Liver (tissue), 9 donors: ENCODE measurements around the gene HMGN5. TPM values are rescaled to one million over a fixed set of nuclear protein-coding genes. Genes with fewer than 3 reads are reported as not detected.

ENCODE experiments used
- DNase-seq: peaks from one replicate; pipeline ENCODE4 v3.0.0-alpha.2; 2017; ENCODE audit warnings: low spot score
- H3K27ac ChIP-seq, 2 donors: one replicate each; pipeline ENCODE4 v1.7.0; 2013; ENCODE audit warnings: inconsistent platforms in 2 of 2, low read length in 2 of 2, control low read depth in 1 of 2, low read depth in 1 of 2, mild to moderate bottlenecking in 1 of 2
- H3K27me3 ChIP-seq, 4 donors: one replicate each; pipeline versions ENCODE4 v1.6.1 to v1.7.0; 2013; ENCODE audit warnings: low read length in 3 of 4, inconsistent platforms in 1 of 4, mild to moderate bottlenecking in 1 of 4, moderate library complexity in 1 of 4; ENCODE audit not compliant: control insufficient read depth in 4 of 4, insufficient read depth in 4 of 4
- H3K36me3 ChIP-seq, 4 donors: one replicate each; pipeline versions ENCODE4 v1.6.1 to v1.7.0; 2013; ENCODE audit warnings: low read length in 3 of 4, mild to moderate bottlenecking in 3 of 4, low read depth in 1 of 4, moderate library complexity in 1 of 4; ENCODE audit not compliant: control insufficient read depth in 4 of 4, insufficient read depth in 3 of 4
- H3K4me1 ChIP-seq, 4 donors: one replicate each; pipeline versions ENCODE4 v1.6.1 to v1.7.0; 2013; ENCODE audit warnings: low read length in 3 of 4, mild to moderate bottlenecking in 3 of 4, moderate library complexity in 1 of 4; ENCODE audit not compliant: control insufficient read depth in 4 of 4, insufficient read depth in 4 of 4
- H3K4me3 ChIP-seq, 3 donors: one replicate each; pipeline versions ENCODE4 v1.6.1 to v1.7.0; 2013; ENCODE audit warnings: low read length in 3 of 3, control low read depth in 1 of 3, low read depth in 1 of 3, mild to moderate bottlenecking in 1 of 3
- H3K9ac ChIP-seq, 2 donors: one replicate each; pipeline ENCODE4 v1.7.0; 2013; ENCODE audit warnings: low read length in 2 of 2, mild to moderate bottlenecking in 2 of 2, moderate library complexity in 2 of 2, control low read depth in 1 of 2, low read depth in 1 of 2
- H3K9me3 ChIP-seq, 4 donors: one replicate each; pipeline versions ENCODE4 v1.6.1 to v1.7.0; 2013; ENCODE audit warnings: low read length in 3 of 4; ENCODE audit not compliant: control insufficient read depth in 4 of 4
- EGR1 ChIP-seq, 2 donors: IDR thresholded peaks; 2 replicates each; pipeline ENCODE4 v1.6.1; 2016 to 2018; ENCODE audit warnings: antibody characterized with exemption in 2 of 2, low read depth in 2 of 2
- FOXA1 ChIP-seq: IDR thresholded peaks from 2 replicates; pipeline ENCODE4 v1.6.1; 2016; ENCODE audit warnings: antibody characterized with exemption
- FOXA2 ChIP-seq: IDR thresholded peaks from 2 replicates; pipeline ENCODE4 v1.6.1; 2016; ENCODE audit warnings: antibody characterized with exemption
- GABPA ChIP-seq, 2 donors: IDR thresholded peaks in 1 of 2; conservative IDR thresholded peaks in 1 of 2; 2 replicates each; pipeline ENCODE4 v1.6.1; 2016; ENCODE audit warnings: antibody characterized with exemption in 2 of 2, mild to moderate bottlenecking in 1 of 2, moderate library complexity in 1 of 2
- HNF4A ChIP-seq, 2 donors: conservative IDR thresholded peaks; 2 replicates each; pipeline ENCODE4 v1.6.1; 2016; ENCODE audit warnings: antibody characterized with exemption in 2 of 2, mild to moderate bottlenecking in 2 of 2
- HNF4G ChIP-seq: IDR thresholded peaks from 2 replicates; pipeline ENCODE4 v1.6.1; 2016; ENCODE audit warnings: antibody characterized with exemption
- JUND ChIP-seq, 2 donors: IDR thresholded peaks; 2 replicates each; pipeline ENCODE4 v1.6.1; 2016; ENCODE audit warnings: antibody characterized with exemption in 2 of 2
- NR2F2 ChIP-seq: IDR thresholded peaks from 2 replicates; pipeline ENCODE4 v1.6.1; 2016; ENCODE audit warnings: antibody characterized with exemption
- RAD21 ChIP-seq, 2 donors: IDR thresholded peaks; 2 replicates each; pipeline ENCODE4 v1.6.1; 2016; ENCODE audit warnings: antibody characterized with exemption in 2 of 2, mild to moderate bottlenecking in 2 of 2
- RXRA ChIP-seq, 2 donors: IDR thresholded peaks; 2 replicates each; pipeline ENCODE4 v1.6.1; 2017 to 2018; ENCODE audit warnings: antibody characterized with exemption in 2 of 2, mild to moderate bottlenecking in 1 of 2
- SP1 ChIP-seq: IDR thresholded peaks from 2 replicates; pipeline ENCODE4 v1.6.1; 2018; ENCODE audit warnings: antibody characterized with exemption, mild to moderate bottlenecking
- TAF1 ChIP-seq: conservative IDR thresholded peaks from 2 replicates; pipeline ENCODE4 v1.6.1; 2016; ENCODE audit warnings: antibody characterized with exemption, mild to moderate bottlenecking
- YY1 ChIP-seq: IDR thresholded peaks from 2 replicates; pipeline ENCODE4 v1.6.1; 2016; ENCODE audit warnings: antibody characterized with exemption, mild to moderate bottlenecking
- WGBS: extraction: QIAGEN DNeasy Blood & Tissue Kit; methylation state at CpG from one replicate; pipeline ENCODE4 v1.1.7; 2013; 5-methylcytosine and 5-hydroxymethylcytosine counted together
- polyA plus RNA-seq, 2 donors: library from polyadenylated mRNA; stranded (reverse) in 1 of 2; unstranded in 1 of 2; fragments of 200-250 nt in 1 of 2; fragments of >200 nt in 1 of 2; fragmentation: Nextera tagmentation in 1 of 2; extraction: Ambion mirVana in 1 of 2; gene quantifications; one replicate each; pipeline versions ENCODE4 v1.2.1 to v1.2.3, GENCODE V29; 2013 to 2015
- total RNA-seq, 2 donors: library from RNA; depleted of rRNA; stranded (reverse); fragments of >200 nt; gene quantifications; one replicate each; pipeline ENCODE4 v1.2.3, GENCODE V29; 2014
- TF ChIP-seq, protein P1 (sequence below): IDR thresholded peaks from 2 replicates; pipeline ENCODE4 v1.6.1; 2016; ENCODE audit warnings: antibody characterized with exemption
- TF ChIP-seq, protein P2 (sequence below): IDR thresholded peaks from 2 replicates; pipeline ENCODE4 v1.6.1; 2016; ENCODE audit warnings: antibody characterized with exemption
- TF ChIP-seq, protein P3 (sequence below): IDR thresholded peaks from 2 replicates; pipeline ENCODE4 v1.6.1; 2016; ENCODE audit warnings: antibody characterized with exemption
- TF ChIP-seq, protein P4 (sequence below): fragments of 150-350 bp; IDR thresholded peaks from 2 replicates; pipeline ENCODE4 v1.5.1; 2017; ENCODE audit warnings: improper control_type of control experiment, low read depth, low read length; ENCODE audit not compliant: missing input control
- TF ChIP-seq, protein P5 (sequence below): IDR thresholded peaks from 2 replicates; pipeline ENCODE4 v1.6.1; 2016; ENCODE audit warnings: antibody characterized with exemption, mild to moderate bottlenecking
- donor health status: healthy.
- donor health status: healthy.
- donor health status: healthy.
- donor health status: healthy.
- donor health status: healthy.

HMGN5 gene
- total and polyA plus RNA-seq, 4 donors: 2.0 to 10.5 (median 5.5) TPM

DNA sequence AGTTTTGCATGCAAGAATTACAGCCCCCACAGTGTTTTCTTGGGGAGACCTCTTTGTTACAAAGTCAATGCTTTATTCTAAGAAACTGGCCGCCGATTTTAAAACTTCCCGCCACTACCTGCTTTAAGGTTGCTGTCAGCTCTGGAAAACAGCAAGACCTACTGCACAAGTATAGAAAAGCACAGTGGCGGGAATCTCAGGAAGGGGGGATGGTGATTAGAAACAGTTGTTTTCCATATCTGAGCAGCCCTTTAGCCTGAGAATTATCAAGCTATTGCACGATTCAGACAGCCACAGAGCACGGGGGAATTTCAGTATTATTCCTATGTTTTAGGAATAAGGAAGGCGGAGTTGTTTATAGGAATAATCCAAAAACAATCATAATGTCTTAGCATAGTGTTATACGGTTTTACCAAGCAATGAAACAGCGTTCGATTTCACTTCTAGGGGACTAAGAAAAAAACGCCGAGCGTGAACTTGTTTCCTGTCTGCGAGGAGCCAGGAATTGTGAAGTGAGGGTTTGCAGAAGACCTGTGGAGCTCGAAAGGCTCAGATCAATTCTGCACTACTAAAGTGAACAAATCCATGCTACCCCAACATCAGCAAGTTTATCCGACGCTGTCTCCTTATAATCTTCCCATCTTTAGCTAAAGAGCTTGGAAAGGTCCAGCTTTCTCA lies 81.3 kb downstream of the HMGN5 start (continued):
- TF ChIP-seq YY1: no peak
- TF ChIP-seq RXRA (IDR thresholded peaks at IDR 0.05): no peak
- no peak for TF ChIP-seq NR2F2

DNA sequence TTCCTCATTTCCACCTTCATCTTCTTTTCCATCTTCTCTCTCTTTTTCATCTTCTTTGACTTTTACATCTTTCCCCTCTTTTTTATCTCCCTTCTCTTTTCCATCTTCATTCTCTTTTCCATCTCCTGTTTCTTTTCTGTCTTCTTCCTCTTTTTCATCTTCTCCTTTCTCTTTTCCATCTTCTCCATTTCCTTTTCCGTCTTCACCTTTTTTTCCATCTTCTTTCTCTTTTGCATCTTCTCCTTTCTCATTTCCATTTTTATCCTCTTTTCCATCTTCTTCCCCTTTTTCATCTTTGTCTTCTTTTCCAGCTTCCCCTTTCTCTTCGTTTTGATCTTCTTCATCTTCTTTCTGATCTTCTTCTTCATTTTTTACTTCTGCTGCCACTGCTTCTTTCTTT lies 87.0 kb downstream of the HMGN5 start:
- H3K4me3 ChIP-seq: no peak overlapping the region
- no peak for DNase-seq
- no peaks in the 10 kb centered on the region for H3K9me3 ChIP-seq
- no peak overlapping the region for H3K27ac ChIP-seq
- no peaks in the 10 kb centered on the region for H3K36me3 ChIP-seq
- no peaks in the 10 kb centered on the region for H3K27me3 ChIP-seq
- TF ChIP-seq YY1 (no peak), RAD21 (IDR thresholded peaks at IDR 0.05) (no peak), JUND (IDR thresholded peaks at IDR 0.05) (no peak), GABPA (IDR thresholded peaks at IDR 0.05 in 1 of 2, conservative IDR thresholded peaks at IDR 0.05 in 1 of 2) (no peak), HNF4A (conservative IDR thresholded peaks at IDR 0.05) (no peak), HNF4G (no peak), FOXA1 (no peak), SP1 (no peak), EGR1 (IDR thresholded peaks at IDR 0.05; ENCODE audit: low read depth in 2 of 2) (no peak)
- TF ChIP-seq, protein P1, sequence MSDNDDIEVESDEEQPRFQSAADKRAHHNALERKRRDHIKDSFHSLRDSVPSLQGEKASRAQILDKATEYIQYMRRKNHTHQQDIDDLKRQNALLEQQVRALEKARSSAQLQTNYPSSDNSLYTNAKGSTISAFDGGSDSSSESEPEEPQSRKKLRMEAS: no peak
- TF ChIP-seq, protein P2, sequence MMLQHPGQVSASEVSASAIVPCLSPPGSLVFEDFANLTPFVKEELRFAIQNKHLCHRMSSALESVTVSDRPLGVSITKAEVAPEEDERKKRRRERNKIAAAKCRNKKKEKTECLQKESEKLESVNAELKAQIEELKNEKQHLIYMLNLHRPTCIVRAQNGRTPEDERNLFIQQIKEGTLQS: no peak
- TF ChIP-seq, protein P3, sequence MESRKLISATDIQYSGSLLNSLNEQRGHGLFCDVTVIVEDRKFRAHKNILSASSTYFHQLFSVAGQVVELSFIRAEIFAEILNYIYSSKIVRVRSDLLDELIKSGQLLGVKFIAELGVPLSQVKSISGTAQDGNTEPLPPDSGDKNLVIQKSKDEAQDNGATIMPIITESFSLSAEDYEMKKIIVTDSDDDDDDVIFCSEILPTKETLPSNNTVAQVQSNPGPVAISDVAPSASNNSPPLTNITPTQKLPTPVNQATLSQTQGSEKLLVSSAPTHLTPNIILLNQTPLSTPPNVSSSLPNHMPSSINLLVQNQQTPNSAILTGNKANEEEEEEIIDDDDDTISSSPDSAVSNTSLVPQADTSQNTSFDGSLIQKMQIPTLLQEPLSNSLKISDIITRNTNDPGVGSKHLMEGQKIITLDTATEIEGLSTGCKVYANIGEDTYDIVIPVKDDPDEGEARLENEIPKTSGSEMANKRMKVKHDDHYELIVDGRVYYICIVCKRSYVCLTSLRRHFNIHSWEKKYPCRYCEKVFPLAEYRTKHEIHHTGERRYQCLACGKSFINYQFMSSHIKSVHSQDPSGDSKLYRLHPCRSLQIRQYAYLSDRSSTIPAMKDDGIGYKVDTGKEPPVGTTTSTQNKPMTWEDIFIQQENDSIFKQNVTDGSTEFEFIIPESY: no peak
- H3K4me1 ChIP-seq: peaks cover 0 to 3% (median 2%) of the 10 kb centered on the region in 4 donors
- WGBS: 84% methylated on average over 2 of the region's 2 CpGs
- no peak overlapping the region for H3K9ac ChIP-seq

DNA sequence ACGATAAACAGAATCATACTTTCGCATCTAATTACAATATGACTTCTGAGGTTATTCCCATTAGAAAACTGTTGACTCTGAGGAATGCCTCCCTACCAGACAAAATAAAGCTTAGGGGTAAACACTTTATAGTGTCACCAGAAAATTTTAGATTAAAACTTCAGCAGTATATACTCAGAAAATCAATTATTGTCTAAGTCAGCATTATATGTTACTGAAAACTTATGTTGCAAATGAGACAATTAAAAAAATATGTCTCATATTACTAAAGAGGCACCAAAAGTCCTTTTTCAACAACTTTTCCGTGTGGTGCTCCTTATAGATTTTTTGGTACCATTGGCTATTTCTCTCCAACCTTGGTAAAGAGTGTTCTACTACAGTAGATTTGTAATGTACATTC lies 91.4 kb downstream of the HMGN5 start:
- Histone ChIP-seq H3K9ac (no peak overlapping the region), H3K27ac (no peak overlapping the region), H3K36me3 (no peaks in the 10 kb centered on the region), H3K9me3 (peaks cover 0 to 6% (median 2%) of the 10 kb centered on the region in 4 donors), H3K4me3 (no peak overlapping the region), H3K4me1 (no peaks in the 10 kb centered on the region), H3K27me3 (no peaks in the 10 kb centered on the region)
- TF ChIP-seq RAD21 (IDR thresholded peaks at IDR 0.05) (no peak), SP1 (no peak), FOXA1 (no peak), GABPA (IDR thresholded peaks at IDR 0.05 in 1 of 2, conservative IDR thresholded peaks at IDR 0.05 in 1 of 2) (no peak), JUND (IDR thresholded peaks at IDR 0.05) (no peak), HNF4G (no peak), TAF1 (no peak), FOXA2 (no peak), YY1 (no peak), NR2F2 (no peak), HNF4A (conservative IDR thresholded peaks at IDR 0.05) (no peak), RXRA (IDR thresholded peaks at IDR 0.05) (no peak), EGR1 (IDR thresholded peaks at IDR 0.05; ENCODE audit: low read depth in 2 of 2) (no peak)
- TF ChIP-seq, protein P1: no peak
- TF ChIP-seq, protein P3: no peak
- TF ChIP-seq, protein P2: no peak
- TF ChIP-seq, protein P4, sequence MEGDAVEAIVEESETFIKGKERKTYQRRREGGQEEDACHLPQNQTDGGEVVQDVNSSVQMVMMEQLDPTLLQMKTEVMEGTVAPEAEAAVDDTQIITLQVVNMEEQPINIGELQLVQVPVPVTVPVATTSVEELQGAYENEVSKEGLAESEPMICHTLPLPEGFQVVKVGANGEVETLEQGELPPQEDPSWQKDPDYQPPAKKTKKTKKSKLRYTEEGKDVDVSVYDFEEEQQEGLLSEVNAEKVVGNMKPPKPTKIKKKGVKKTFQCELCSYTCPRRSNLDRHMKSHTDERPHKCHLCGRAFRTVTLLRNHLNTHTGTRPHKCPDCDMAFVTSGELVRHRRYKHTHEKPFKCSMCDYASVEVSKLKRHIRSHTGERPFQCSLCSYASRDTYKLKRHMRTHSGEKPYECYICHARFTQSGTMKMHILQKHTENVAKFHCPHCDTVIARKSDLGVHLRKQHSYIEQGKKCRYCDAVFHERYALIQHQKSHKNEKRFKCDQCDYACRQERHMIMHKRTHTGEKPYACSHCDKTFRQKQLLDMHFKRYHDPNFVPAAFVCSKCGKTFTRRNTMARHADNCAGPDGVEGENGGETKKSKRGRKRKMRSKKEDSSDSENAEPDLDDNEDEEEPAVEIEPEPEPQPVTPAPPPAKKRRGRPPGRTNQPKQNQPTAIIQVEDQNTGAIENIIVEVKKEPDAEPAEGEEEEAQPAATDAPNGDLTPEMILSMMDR: no peak
- TF ChIP-seq, protein P5, sequence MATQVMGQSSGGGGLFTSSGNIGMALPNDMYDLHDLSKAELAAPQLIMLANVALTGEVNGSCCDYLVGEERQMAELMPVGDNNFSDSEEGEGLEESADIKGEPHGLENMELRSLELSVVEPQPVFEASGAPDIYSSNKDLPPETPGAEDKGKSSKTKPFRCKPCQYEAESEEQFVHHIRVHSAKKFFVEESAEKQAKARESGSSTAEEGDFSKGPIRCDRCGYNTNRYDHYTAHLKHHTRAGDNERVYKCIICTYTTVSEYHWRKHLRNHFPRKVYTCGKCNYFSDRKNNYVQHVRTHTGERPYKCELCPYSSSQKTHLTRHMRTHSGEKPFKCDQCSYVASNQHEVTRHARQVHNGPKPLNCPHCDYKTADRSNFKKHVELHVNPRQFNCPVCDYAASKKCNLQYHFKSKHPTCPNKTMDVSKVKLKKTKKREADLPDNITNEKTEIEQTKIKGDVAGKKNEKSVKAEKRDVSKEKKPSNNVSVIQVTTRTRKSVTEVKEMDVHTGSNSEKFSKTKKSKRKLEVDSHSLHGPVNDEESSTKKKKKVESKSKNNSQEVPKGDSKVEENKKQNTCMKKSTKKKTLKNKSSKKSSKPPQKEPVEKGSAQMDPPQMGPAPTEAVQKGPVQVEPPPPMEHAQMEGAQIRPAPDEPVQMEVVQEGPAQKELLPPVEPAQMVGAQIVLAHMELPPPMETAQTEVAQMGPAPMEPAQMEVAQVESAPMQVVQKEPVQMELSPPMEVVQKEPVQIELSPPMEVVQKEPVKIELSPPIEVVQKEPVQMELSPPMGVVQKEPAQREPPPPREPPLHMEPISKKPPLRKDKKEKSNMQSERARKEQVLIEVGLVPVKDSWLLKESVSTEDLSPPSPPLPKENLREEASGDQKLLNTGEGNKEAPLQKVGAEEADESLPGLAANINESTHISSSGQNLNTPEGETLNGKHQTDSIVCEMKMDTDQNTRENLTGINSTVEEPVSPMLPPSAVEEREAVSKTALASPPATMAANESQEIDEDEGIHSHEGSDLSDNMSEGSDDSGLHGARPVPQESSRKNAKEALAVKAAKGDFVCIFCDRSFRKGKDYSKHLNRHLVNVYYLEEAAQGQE: no peak
- WGBS: 91% methylated on average over 3 of the region's 3 CpGs
- DNase-seq: no peak
